ENCODE data around the gene KCTD16. TPM values are rescaled to one million over a fixed set of nuclear protein-coding genes. Genes with fewer than 3 reads are reported as not detected.

The KCTD16 gene
- polyA plus RNA-seq, 1 donor (not counting 4 experiments of a cell fraction or from before 2014, with no cell fraction given), result 0.04 TPM

DNA sequence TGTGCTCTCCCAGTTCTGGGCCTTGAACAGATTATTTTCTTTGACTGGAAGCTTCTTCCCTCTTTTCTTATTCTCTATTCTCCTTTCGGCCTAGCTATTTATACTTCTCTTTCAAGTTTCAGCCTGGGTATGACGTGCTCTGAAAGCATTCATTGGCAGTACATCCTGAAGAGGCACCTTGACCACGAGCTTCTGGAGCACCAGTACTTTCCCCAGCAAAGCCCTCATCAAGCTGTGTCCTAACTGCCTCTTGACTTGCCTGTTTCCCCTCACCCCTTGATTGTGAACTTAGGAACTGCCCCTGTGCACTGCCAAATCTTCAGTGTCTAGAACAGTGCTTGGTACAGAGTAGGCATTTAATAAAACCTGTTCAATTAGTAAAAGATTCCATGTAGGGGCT lies 154.9 kb downstream of the KCTD16 start:
- no peaks in the 10 kb centered on the region for H4K20me1 ChIP-seq (ENCODE audit: control insufficient read depth, extremely low read depth, insufficient read depth, low read length)
- H3K4me2 ChIP-seq (ENCODE audit: control insufficient read depth, extremely low read depth, insufficient read depth, low read depth, low read length), result no peak overlapping the region
- H3K36me3 ChIP-seq (ENCODE audit: control insufficient read depth in 2 of 2, extremely low read depth in 1 of 2, insufficient read depth in 2 of 2, low read length in 2 of 2), result no peaks in the 10 kb centered on the region
- H3K4me3 ChIP-seq (ENCODE audit: control insufficient read depth in 2 of 3, extremely low read depth in 1 of 3, insufficient read depth in 2 of 3, low read depth in 1 of 3, low read length in 3 of 3), result no peak overlapping the region
- no peak overlapping the region for H2AFZ ChIP-seq (ENCODE audit: control insufficient read depth, low read length)
- dilution Hi-C loops (cut with MboI; ENCODE audit: extremely low pct_ligation_motif_present, low sequenced_read_pairs), result no loop called here
- H3K9me3 ChIP-seq (ENCODE audit: control insufficient read depth, low read depth, low read length), result no peaks in the 10 kb centered on the region
- H3K4me1 ChIP-seq (ENCODE audit: control insufficient read depth, extremely low read depth, insufficient read depth, low read length), result no peaks in the 10 kb centered on the region
- no peaks in the 10 kb centered on the region for H3K9me1 ChIP-seq (ENCODE audit: control insufficient read depth, extremely low read depth, insufficient read depth, low read length)
- no peaks in the 10 kb centered on the region for H3K27me3 ChIP-seq (ENCODE audit: control insufficient read depth, extremely low read depth, insufficient read depth, low read length)
- no peak overlapping the region for H3K27ac ChIP-seq (ENCODE audit: control insufficient read depth, insufficient read depth, low read length)
- no peak overlapping the region for H3K9ac ChIP-seq (ENCODE audit: control insufficient read depth, extremely low read depth, insufficient read depth, low read length)
- no peak for TF ChIP-seq EZH2 (IDR thresholded peaks at IDR 0.05; ENCODE audit: low read length)
- TF ChIP-seq, protein P1, sequence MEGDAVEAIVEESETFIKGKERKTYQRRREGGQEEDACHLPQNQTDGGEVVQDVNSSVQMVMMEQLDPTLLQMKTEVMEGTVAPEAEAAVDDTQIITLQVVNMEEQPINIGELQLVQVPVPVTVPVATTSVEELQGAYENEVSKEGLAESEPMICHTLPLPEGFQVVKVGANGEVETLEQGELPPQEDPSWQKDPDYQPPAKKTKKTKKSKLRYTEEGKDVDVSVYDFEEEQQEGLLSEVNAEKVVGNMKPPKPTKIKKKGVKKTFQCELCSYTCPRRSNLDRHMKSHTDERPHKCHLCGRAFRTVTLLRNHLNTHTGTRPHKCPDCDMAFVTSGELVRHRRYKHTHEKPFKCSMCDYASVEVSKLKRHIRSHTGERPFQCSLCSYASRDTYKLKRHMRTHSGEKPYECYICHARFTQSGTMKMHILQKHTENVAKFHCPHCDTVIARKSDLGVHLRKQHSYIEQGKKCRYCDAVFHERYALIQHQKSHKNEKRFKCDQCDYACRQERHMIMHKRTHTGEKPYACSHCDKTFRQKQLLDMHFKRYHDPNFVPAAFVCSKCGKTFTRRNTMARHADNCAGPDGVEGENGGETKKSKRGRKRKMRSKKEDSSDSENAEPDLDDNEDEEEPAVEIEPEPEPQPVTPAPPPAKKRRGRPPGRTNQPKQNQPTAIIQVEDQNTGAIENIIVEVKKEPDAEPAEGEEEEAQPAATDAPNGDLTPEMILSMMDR (optimal IDR thresholded peaks at IDR 0.05 in 1 of 3, IDR thresholded peaks at IDR 0.05 in 1 of 3, conservative IDR thresholded peaks at IDR 0.05 in 1 of 3; ENCODE audit: extremely low read depth in 1 of 3, insufficient read depth in 2 of 3, low read length in 3 of 3), result no peak
- no peaks in the 10 kb centered on the region for H3K79me2 ChIP-seq (ENCODE audit: control insufficient read depth, insufficient read depth, low read length)
- DNase-seq (ENCODE audit: low read depth, low spot score), result no peak
- no peak for FAIRE-seq

DNA sequence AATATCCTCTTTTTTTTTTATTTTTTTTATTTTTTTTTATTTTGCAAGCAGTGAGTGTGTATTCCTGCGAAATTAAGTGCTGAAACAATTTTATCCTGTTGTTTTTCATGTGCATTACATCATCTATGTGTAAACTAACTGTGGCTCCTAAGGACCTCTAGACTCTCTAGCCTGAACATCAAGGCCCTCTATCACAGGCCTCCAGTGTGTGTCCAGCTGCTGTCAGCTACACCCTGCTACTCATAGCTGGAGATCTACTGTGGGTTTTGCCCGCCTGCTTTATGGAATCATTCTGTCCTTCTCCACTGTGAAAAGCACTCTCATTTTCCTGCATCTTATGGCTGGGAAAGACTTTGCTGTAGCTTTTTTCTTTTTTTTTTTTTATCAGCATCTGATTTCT lies 157.8 kb downstream of the KCTD16 start:
- Histone ChIP-seq H3K4me1 (ENCODE audit: control insufficient read depth, extremely low read depth, insufficient read depth, low read length) (peaks cover 4% of the 10 kb centered on the region), H3K9me3 (ENCODE audit: control insufficient read depth, low read depth, low read length) (no peaks in the 10 kb centered on the region), H3K9ac (ENCODE audit: control insufficient read depth, extremely low read depth, insufficient read depth, low read length) (no peak overlapping the region), H3K27me3 (ENCODE audit: control insufficient read depth, extremely low read depth, insufficient read depth, low read length) (no peaks in the 10 kb centered on the region), H3K79me2 (ENCODE audit: control insufficient read depth, insufficient read depth, low read length) (no peaks in the 10 kb centered on the region), H3K9me1 (ENCODE audit: control insufficient read depth, extremely low read depth, insufficient read depth, low read length) (no peaks in the 10 kb centered on the region), H3K4me2 (ENCODE audit: control insufficient read depth, extremely low read depth, insufficient read depth, low read depth, low read length) (no peak overlapping the region), H3K27ac (ENCODE audit: control insufficient read depth, insufficient read depth, low read length) (no peak overlapping the region), H4K20me1 (ENCODE audit: control insufficient read depth, extremely low read depth, insufficient read depth, low read length) (no peaks in the 10 kb centered on the region), H3K4me3 (ENCODE audit: control insufficient read depth in 2 of 3, extremely low read depth in 1 of 3, insufficient read depth in 2 of 3, low read depth in 1 of 3, low read length in 3 of 3) (no peak overlapping the region), H3K36me3 (ENCODE audit: control insufficient read depth in 2 of 2, extremely low read depth in 1 of 2, insufficient read depth in 2 of 2, low read length in 2 of 2) (no peaks in the 10 kb centered on the region), H2AFZ (ENCODE audit: control insufficient read depth, low read length) (no peak overlapping the region)
- FAIRE-seq (no peak), DNase-seq (ENCODE audit: low read depth, low spot score) (no peak)
- dilution Hi-C loops (cut with MboI; ENCODE audit: extremely low pct_ligation_motif_present, low sequenced_read_pairs), result no loop called here
- TF ChIP-seq, protein P1 (optimal IDR thresholded peaks at IDR 0.05 in 1 of 3, IDR thresholded peaks at IDR 0.05 in 1 of 3, conservative IDR thresholded peaks at IDR 0.05 in 1 of 3; ENCODE audit: extremely low read depth in 1 of 3, insufficient read depth in 2 of 3, low read length in 3 of 3), result no peak
- TF ChIP-seq EZH2 (IDR thresholded peaks at IDR 0.05; ENCODE audit: low read length), result no peak
